ENCODE data around the gene NOSIP. TPM values are rescaled to one million over a fixed set of nuclear protein-coding genes. Genes with fewer than 3 reads are reported as not detected.

NOSIP gene
- total RNA-seq, 4 donors from 2014 or later = 62.4 to 92.8 (median 78.9) TPM

DNA sequence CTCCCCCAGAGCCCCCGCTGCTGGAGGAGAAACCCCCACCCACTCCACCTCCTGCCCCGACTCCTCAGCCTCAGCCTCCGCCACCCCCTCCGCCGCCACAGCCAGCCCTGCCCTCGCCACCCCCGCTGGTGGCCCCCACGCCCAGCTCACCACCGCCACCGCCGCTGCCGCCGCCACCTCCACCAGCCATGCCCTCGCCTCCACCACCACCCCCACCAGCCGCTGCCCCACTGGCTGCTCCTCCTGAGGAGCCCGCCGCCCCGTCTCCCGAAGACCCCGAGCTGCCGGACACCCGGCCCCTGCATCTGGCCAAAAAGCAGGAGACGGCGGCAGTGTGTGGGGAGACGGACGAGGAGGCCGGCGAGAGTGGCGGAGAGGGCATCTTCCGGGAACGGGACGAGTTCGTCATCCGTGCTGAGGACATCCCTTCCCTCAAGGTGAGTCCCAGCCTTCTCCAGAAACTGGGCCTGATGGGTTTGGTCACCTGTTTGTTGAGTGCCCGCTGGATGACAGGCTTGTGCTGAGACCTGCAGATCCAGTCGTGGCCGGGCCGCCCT is 21.2 kb upstream of the NOSIP start:
- Histone ChIP-seq H3K4me3 (no peak overlapping the region), H3K27me3 (no peaks in the 10 kb centered on the region), H3K36me3 (peaks cover 0 to 27% of the 10 kb centered on the region in 2 donors), H3K9me3 (no peaks in the 10 kb centered on the region), H3K4me1 (peaks cover 7 to 9% of the 10 kb centered on the region in 2 donors), H3K27ac (no peak overlapping the region)
- ATAC-seq (no peak), DNase-seq (no peak)
- TF ChIP-seq POLR2A (IDR thresholded peaks at IDR 0.05) (no peak), CTCF (IDR thresholded peaks at IDR 0.05 in 4 of 5, conservative IDR thresholded peaks at IDR 0.05 in 1 of 5) (no peak)
- intact Hi-C loops (cut with DNase I; ENCODE audit: low total_unique reads) = no loop called here
- in situ Hi-C loops (cut with MboI; ENCODE audit: low sequenced_read_pairs in 4 of 4) = no loop called here

DNA sequence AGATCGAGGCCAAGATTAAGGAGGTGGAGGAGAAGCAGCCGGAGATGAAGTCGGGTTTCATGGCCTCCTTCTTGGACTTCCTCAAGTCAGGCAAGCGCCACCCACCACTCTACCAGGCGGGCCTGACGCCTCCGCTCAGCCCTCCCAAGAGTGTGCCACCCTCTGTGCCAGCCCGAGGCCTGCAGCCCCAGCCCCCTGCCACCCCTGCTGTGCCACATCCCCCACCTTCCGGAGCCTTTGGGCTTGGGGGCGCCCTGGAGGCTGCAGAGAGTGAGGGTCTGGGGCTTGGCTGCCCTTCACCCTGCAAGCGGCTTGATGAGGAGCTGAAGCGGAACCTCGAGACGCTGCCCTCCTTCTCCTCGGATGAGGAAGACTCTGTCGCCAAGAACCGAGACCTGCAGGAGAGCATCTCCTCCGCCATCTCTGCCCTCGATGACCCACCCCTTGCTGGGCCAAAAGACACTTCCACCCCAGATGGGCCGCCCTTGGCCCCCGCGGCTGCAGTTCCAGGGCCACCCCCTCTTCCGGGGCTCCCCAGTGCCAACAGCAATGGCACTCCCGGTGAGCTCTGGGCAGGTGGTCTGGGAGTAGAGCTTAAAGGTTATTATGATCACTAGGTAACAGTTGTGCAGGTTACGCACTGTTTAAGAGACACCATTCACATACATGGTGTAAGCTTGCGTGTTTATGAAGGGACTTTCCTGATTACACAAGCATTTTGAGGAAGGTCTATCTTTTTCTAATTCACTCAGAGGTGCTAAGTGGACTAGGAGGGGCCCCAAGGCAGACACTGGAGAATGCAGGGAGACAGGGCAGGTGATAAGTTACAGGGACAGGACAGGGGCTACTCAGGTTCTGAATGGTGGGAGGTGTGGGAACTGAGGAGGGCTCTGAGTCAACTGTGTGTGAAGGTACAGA is 19.3 kb upstream of the NOSIP start:
- ATAC-seq (no peak), DNase-seq (no peak)
- H3K4me1 ChIP-seq = no peaks in the 10 kb centered on the region
- H3K27me3 ChIP-seq = no peaks in the 10 kb centered on the region
- no peaks in the 10 kb centered on the region for H3K9me3 ChIP-seq
- H3K27ac ChIP-seq = no peak overlapping the region
- H3K36me3 ChIP-seq = peaks cover 0 to 45% of the 10 kb centered on the region in 2 donors
- TF ChIP-seq CTCF (IDR thresholded peaks at IDR 0.05 in 4 of 5, conservative IDR thresholded peaks at IDR 0.05 in 1 of 5) (no peak), POLR2A (IDR thresholded peaks at IDR 0.05) (no peak)
- in situ Hi-C loops (cut with MboI; ENCODE audit: low sequenced_read_pairs in 4 of 4) (no loop called here), intact Hi-C loops (cut with DNase I; ENCODE audit: low total_unique reads) (loop anchor here (10.0 kb wide), 1 partner anchor 1135 kb away; the partner anchor contains the start of gene CYTH2)
- no peak overlapping the region for H3K4me3 ChIP-seq

DNA sequence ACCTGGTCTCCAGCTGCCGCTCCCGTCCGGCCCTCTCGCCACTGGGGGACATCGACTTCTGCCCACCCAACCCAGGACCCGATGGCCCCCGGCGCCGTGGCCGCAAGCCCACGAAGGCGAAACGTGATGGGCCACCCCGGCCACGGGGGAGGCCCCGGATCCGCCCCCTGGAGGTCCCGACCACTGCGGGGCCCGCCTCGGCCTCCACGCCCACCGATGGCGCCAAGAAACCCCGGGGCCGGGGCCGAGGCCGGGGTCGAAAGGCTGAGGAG is 17.3 kb upstream of the NOSIP start:
- Histone ChIP-seq H3K4me1 (peaks cover 6 to 12% of the 10 kb centered on the region in 2 donors), H3K9me3 (no peaks in the 10 kb centered on the region), H3K27me3 (no peaks in the 10 kb centered on the region), H3K27ac (no peak overlapping the region), H3K4me3 (no peak overlapping the region), H3K36me3 (peaks cover 0 to 51% of the 10 kb centered on the region in 2 donors)
- no peak for TF ChIP-seq POLR2A (IDR thresholded peaks at IDR 0.05)
- no peak for TF ChIP-seq CTCF (IDR thresholded peaks at IDR 0.05 in 4 of 5, conservative IDR thresholded peaks at IDR 0.05 in 1 of 5)
- intact Hi-C loops (cut with DNase I; ENCODE audit: low total_unique reads) (loop anchor here (10.0 kb wide), 1 partner anchor 1133 kb away; the partner anchor contains the start of gene CYTH2), in situ Hi-C loops (cut with MboI; ENCODE audit: low sequenced_read_pairs in 4 of 4) (no loop called here)
- ATAC-seq (no peak), DNase-seq (no peak)

DNA sequence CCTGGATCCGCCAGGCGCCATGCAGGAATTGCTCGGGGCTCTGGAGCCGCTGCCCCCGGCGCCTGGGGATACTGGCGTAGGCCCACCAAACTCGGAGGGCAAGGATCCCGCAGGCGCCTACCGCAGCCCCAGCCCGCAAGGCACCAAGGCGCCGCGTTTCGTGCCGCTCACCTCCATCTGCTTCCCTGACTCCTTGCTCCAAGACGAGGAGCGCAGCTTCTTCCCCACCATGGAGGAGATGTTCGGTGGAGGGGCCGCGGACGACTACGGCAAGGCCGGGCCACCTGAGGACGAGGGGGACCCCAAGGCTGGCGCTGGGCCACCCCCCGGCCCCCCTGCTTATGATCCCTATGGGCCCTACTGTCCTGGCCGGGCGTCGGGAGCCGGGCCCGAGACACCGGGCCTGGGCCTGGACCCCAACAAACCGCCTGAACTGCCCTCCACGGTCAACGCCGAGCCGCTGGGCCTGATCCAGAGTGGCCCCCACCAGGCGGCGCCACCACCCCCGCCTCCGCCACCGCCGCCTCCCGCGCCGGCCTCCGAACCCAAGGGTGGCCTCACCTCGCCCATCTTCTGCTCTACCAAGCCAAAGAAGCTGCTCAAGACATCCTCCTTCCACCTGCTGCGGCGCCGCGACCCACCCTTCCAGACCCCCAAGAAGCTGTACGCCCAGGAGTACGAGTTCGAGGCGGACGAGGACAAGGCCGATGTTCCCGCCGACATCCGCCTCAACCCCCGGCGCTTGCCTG is 16.8 kb upstream of the NOSIP start:
- no peak for ATAC-seq

More for the DNA sequence above, 16.8 kb upstream of the NOSIP start:
- no peak for DNase-seq
- TF ChIP-seq CTCF (IDR thresholded peaks at IDR 0.05 in 4 of 5, conservative IDR thresholded peaks at IDR 0.05 in 1 of 5) (no peak), POLR2A (IDR thresholded peaks at IDR 0.05) (no peak)
- Histone ChIP-seq H3K9me3 (no peaks in the 10 kb centered on the region), H3K36me3 (peaks cover 0 to 46% of the 10 kb centered on the region in 2 donors), H3K27ac (no peak overlapping the region), H3K4me1 (peaks cover 11 to 14% of the 10 kb centered on the region in 2 donors), H3K27me3 (no peaks in the 10 kb centered on the region), H3K4me3 (no peak overlapping the region)
- in situ Hi-C loops (cut with MboI; ENCODE audit: low sequenced_read_pairs in 4 of 4) = no loop called here
- intact Hi-C loops (cut with DNase I; ENCODE audit: low total_unique reads) = loop anchor here (10.0 kb wide), 1 partner anchor 1132 kb away; the partner anchor contains the start of gene CYTH2
